Liver (tissue), 3 donors: ENCODE measurements around the gene ART5.

ENCODE experiments used
- CTCF ChIP-seq: fragments of 150-350 bp; IDR thresholded peaks from 2 replicates; pipeline ENCODE4 v1.5.1; 2017; ENCODE audit warnings: improper control_type of control experiment, low read depth, low read length; ENCODE audit not compliant: missing input control
- HNF4G ChIP-seq: IDR thresholded peaks from 2 replicates; pipeline ENCODE4 v1.6.1; 2016; ENCODE audit warnings: antibody characterized with exemption
- MAX ChIP-seq: IDR thresholded peaks from 2 replicates; pipeline ENCODE4 v1.6.1; 2016; ENCODE audit warnings: antibody characterized with exemption
- RAD21 ChIP-seq, 2 donors: IDR thresholded peaks; 2 replicates each; pipeline ENCODE4 v1.6.1; 2016; ENCODE audit warnings: antibody characterized with exemption in 2 of 2, mild to moderate bottlenecking in 2 of 2
- REST ChIP-seq: IDR thresholded peaks from 2 replicates; pipeline ENCODE4 v1.6.1; 2016; ENCODE audit warnings: antibody characterized with exemption, mild to moderate bottlenecking
- SP1 ChIP-seq: IDR thresholded peaks from 2 replicates; pipeline ENCODE4 v1.6.1; 2018; ENCODE audit warnings: antibody characterized with exemption, mild to moderate bottlenecking
- TAF1 ChIP-seq: conservative IDR thresholded peaks from 2 replicates; pipeline ENCODE4 v1.6.1; 2016; ENCODE audit warnings: antibody characterized with exemption, mild to moderate bottlenecking
- YY1 ChIP-seq: IDR thresholded peaks from 2 replicates; pipeline ENCODE4 v1.6.1; 2016; ENCODE audit warnings: antibody characterized with exemption, mild to moderate bottlenecking
- ZBTB33 ChIP-seq: IDR thresholded peaks from 2 replicates; pipeline ENCODE4 v1.6.1; 2016; ENCODE audit warnings: antibody characterized with exemption
- donor health status: healthy.
- donor health status: healthy.

- TF ChIP-seq CTCF (no peak), HNF4G (no peak), MAX (no peak), TAF1 (no peak), RAD21 (IDR thresholded peaks at IDR 0.05) (no peak), REST (no peak), ZBTB33 (no peak), SP1 (no peak), YY1 (no peak)
These were observed 36.5 kb downstream of the ART5 start for GRCh38 chr11:3605283-3605662.
